A549 (cell line): ENCODE results near the gene KIF13A. TPM values are rescaled to one million over a fixed set of nuclear protein-coding genes. Genes with fewer than 3 reads are reported as not detected.

Experiments
- ATAC-seq, 2 experiments: fragments of 200-7000 bp in 1 of 2; fragments of >200 bp in 1 of 2; cut with Nextera tagmentation in 1 of 2; cut with Tn5 transposase in 1 of 2; 3 replicates each; pipeline versions ENCODE4 v1.8.0 to v1.9.1; 2018 to 2020; ENCODE audit warnings: mild to moderate bottlenecking in 1 of 2, moderate library complexity in 1 of 2
- CTCF ChIA-PET: fragments of 300-600 bp; sonication (Branson Sonifier 250); formaldehyde crosslinking; extraction: SDS; loops from one replicate; lab custom pipeline; 2021; ENCODE audit warnings: antibody characterized with exemption, inconsistent platforms; lab: Yijun Ruan, JAX
- POLR2A ChIA-PET: fragments of 350-600 bp; formaldehyde crosslinking; extraction: SDS; loops from one replicate; lab custom pipeline; 2021; ENCODE audit warnings: antibody characterized with exemption, inconsistent platforms; lab: Yijun Ruan, JAX
- DNase-seq, 2 experiments: peaks; one replicate each; pipeline versions ENCODE4 v3.0.0 to v3.0.0-alpha.2; 2011 to 2016; ENCODE audit warnings: low read depth in 1 of 2, low spot score in 1 of 2
- FAIRE-seq: peaks from 2 replicates; lab custom pipeline; 2011; peaks lifted over from hg19 to GRCh38; lab: Jason Lieb, UNC
- H3K27ac ChIP-seq, 2 experiments: fragments of >200 bp; sonication (Bioruptor Twin); formaldehyde crosslinking; 3 replicates each; pipeline ENCODE4 v1.5.1; 2016 to 2017
- H3K4me1 ChIP-seq: fragments of >200 bp; sonication (Bioruptor Twin); formaldehyde crosslinking; 3 replicates; pipeline ENCODE4 v1.6.1; 2016
- H3K4me2 ChIP-seq: fragments of >200 bp; sonication (Bioruptor Twin); formaldehyde crosslinking; 3 replicates; pipeline ENCODE4 v1.6.1; 2016
- H3K4me3 ChIP-seq: fragments of >200 bp; sonication (Bioruptor Twin); formaldehyde crosslinking; 3 replicates; pipeline ENCODE4 v1.5.1; 2016
- H3K9me3 ChIP-seq: fragments of >200 bp; sonication (Bioruptor Twin); formaldehyde crosslinking; 3 replicates; pipeline ENCODE4 v1.6.1; 2016
- ATOH8 ChIP-seq: fragments of 250-450 bp; sonication (Bioruptor Pico); IDR thresholded peaks from 2 replicates; pipeline ENCODE4 v1.5.0; 2020; ENCODE audit warnings: low read depth, mild to moderate bottlenecking, moderate library complexity
- CBX8 ChIP-seq: fragments of 200-600 bp; sonication (generic); IDR thresholded peaks from 2 replicates; pipeline ENCODE4 v1.6.1; 2016
- CHD4 ChIP-seq: fragments of 200-600 bp; sonication (generic); IDR thresholded peaks from 2 replicates; pipeline ENCODE4 v1.6.1; 2016; ENCODE audit warnings: antibody characterized with exemption, mild to moderate bottlenecking, borderline replicate concordance
- E2F6 ChIP-seq: IDR thresholded peaks from 2 replicates; pipeline ENCODE4 v1.6.1; 2012; ENCODE audit warnings: low read depth, borderline replicate concordance
- ELK1 ChIP-seq: fragments of 150-350 bp; IDR thresholded peaks from 2 replicates; pipeline ENCODE4 v1.6.1; 2014; ENCODE audit warnings: low read depth, mild to moderate bottlenecking, low read length
- ESRRA ChIP-seq: fragments of 150-350 bp; IDR thresholded peaks from 2 replicates; pipeline ENCODE4 v1.6.1; 2014; ENCODE audit warnings: mild to moderate bottlenecking, low read length, borderline replicate concordance
- FOSL2 ChIP-seq, 2 experiments: fragments of 450-650 bp in 1 of 2; fragments of >200 bp in 1 of 2; sonication (Bioruptor Twin) in 1 of 2; formaldehyde crosslinking; IDR thresholded peaks; 2 replicates each; pipeline versions ENCODE4 v1.5.0 to v1.6.1; 2016 to 2020; ENCODE audit warnings: mild to moderate bottlenecking in 1 of 2, moderate library complexity in 1 of 2
- GATA3 ChIP-seq: IDR thresholded peaks from 2 replicates; pipeline ENCODE4 v1.6.1; 2012; ENCODE audit warnings: borderline replicate concordance
- HES2 ChIP-seq: fragments of >200 bp; sonication (Bioruptor Twin); formaldehyde crosslinking; IDR thresholded peaks from 2 replicates; pipeline ENCODE4 v1.6.1; 2016
- HEYL ChIP-seq: fragments of 250-450 bp; sonication (Bioruptor Pico); IDR thresholded peaks from 2 replicates; pipeline ENCODE4 v1.8.0; 2021; ENCODE audit warnings: mild to moderate bottlenecking, moderate library complexity
- HMGXB4 ChIP-seq: fragments of 250-450 bp; sonication (Bioruptor Pico); IDR thresholded peaks from 2 replicates; pipeline ENCODE4 v1.5.0; 2021; ENCODE audit warnings: mild to moderate bottlenecking, moderate library complexity, borderline replicate concordance
- KDM1A ChIP-seq: fragments of 200-600 bp; sonication (generic); IDR thresholded peaks from 2 replicates; pipeline ENCODE4 v1.6.1; 2016; ENCODE audit warnings: low read depth, mild to moderate bottlenecking
- MAFK ChIP-seq: fragments of 450-650 bp; IDR thresholded peaks from 2 replicates; pipeline ENCODE4 v1.6.1; 2014; ENCODE audit not compliant: partially characterized antibody
- MYC ChIP-seq: IDR thresholded peaks from 2 replicates; pipeline ENCODE4 v1.6.1; 2012; ENCODE audit warnings: mild to moderate bottlenecking, inconsistent platforms, low read length, improper control_type of control experiment, borderline replicate concordance
- NFE2L2 ChIP-seq: fragments of 150-350 bp; conservative IDR thresholded peaks from 2 replicates; pipeline ENCODE4 v1.6.1; 2014; ENCODE audit warnings: low read length
- NPAS2 ChIP-seq: fragments of 250-450 bp; sonication (Bioruptor Pico); IDR thresholded peaks from 2 replicates; pipeline ENCODE4 v1.8.0; 2022; ENCODE audit warnings: mild to moderate bottlenecking, moderate library complexity, borderline replicate concordance
- PBX3 ChIP-seq: IDR thresholded peaks from 2 replicates; pipeline ENCODE4 v1.6.1; 2012
- RCOR1 ChIP-seq: fragments of 150-350 bp; IDR thresholded peaks from 2 replicates; pipeline ENCODE4 v1.6.1; 2014; ENCODE audit warnings: antibody characterized with exemption, low read length, low read depth
- RFX5 ChIP-seq: fragments of 450-650 bp; IDR thresholded peaks from 2 replicates; pipeline ENCODE4 v1.7.1; 2014; ENCODE audit warnings: antibody characterized with exemption, mild to moderate bottlenecking, moderate library complexity
- RNF2 ChIP-seq: fragments of 200-600 bp; sonication (generic); IDR thresholded peaks from 2 replicates; pipeline ENCODE4 v1.6.1; 2016; ENCODE audit warnings: low read depth, mild to moderate bottlenecking, antibody characterized with exemption, moderate library complexity, borderline replicate concordance
- SREBF2 ChIP-seq: fragments of 450-650 bp; IDR thresholded peaks from 2 replicates; pipeline ENCODE4 v1.6.1; 2014; ENCODE audit warnings: mild to moderate bottlenecking, moderate library complexity
- TP53 ChIP-seq: fragments of 250-450 bp; sonication (Bioruptor Pico); IDR thresholded peaks from 2 replicates; pipeline ENCODE4 v1.5.0; 2021; ENCODE audit warnings: mild to moderate bottlenecking, moderate library complexity
- ZNF302 ChIP-seq: fragments of 250-450 bp; sonication (Bioruptor Pico); IDR thresholded peaks from 2 replicates; pipeline ENCODE4 v1.9.0; 2021; ENCODE audit warnings: inconsistent platforms, mild to moderate bottlenecking, moderate library complexity
- WGBS: methylation state at CpG from one replicate; pipeline ENCODE4 v1.1.6; 2017; ENCODE audit errors: missing lambda C conversion rate; 5-methylcytosine and 5-hydroxymethylcytosine counted together
- polyA plus RNA-seq, 4 experiments: library from polyadenylated mRNA; depleted of rRNA in 3 of 4; stranded (reverse); fragments of >200 nt; fragmentation: RNase III in 1 of 4; extraction: RNeasy Plus Mini Kit Qiagen cat#74134 plus additional on column Dnase treatment in 1 of 4; gene quantifications; 2 replicates in 3 of 4; 3 replicates in 1 of 4; pipeline ENCODE4 v1.2.3, GENCODE V29; 2011 to 2017

The KIF13A gene
- polyA plus RNA-seq, 2 of the 4 experiments (the other 2 are of a cell fraction) = 30.2 to 39.4 TPM

- H3K4me2 ChIP-seq = no peak overlapping the region
- POLR2A ChIA-PET = no interaction called here
- peaks cover 32% of the 10 kb centered on the region for H3K4me1 ChIP-seq
- no peak overlapping the region for H3K4me3 ChIP-seq
- CTCF ChIA-PET = interaction anchor here (1.3 to 1.5 kb wide), 2 partner anchors 20 to 270 kb away, joined by 3 to 5 read pairs; no protein-coding TSS in a partner anchor
- no peak overlapping the region for H3K27ac ChIP-seq
- no peak for ATAC-seq
- WGBS = 91% methylated on average over 2 of the region's 2 CpGs
- FAIRE-seq = no peak
- DNase-seq = no peak
- TF ChIP-seq RCOR1 (no peak), NFE2L2 (no peak), CHD4 (no peak), ESRRA (no peak), MYC (no peak), E2F6 (no peak), RFX5 (no peak)
- H3K9me3 ChIP-seq = no peaks in the 10 kb centered on the region
These were observed 133.9 kb downstream of the KIF13A start for GRCh38 chr6:17853533-17853932.

- DNase-seq = no peak
- 74% methylated on average over 4 of the region's 4 CpGs for WGBS
These were observed 135.7 kb downstream of the KIF13A start for GRCh38 chr6:17851720-17852161.

More at GRCh38 chr6:17851720-17852161, 135.7 kb downstream of the KIF13A start:
- peak in 1 of 2 experiments; percentile 23; a peak in 1 of 6 replicates for ATAC-seq
- Histone ChIP-seq H3K9me3 (no peaks in the 10 kb centered on the region), H3K4me1 (peaks cover 30% of the 10 kb centered on the region), H3K27ac (peak overlapping the region in 1 of 2 experiments; percentile 64; a peak in 3 of 6 replicates)
- CTCF ChIA-PET = no interaction called here
- TF ChIP-seq HEYL (CRISPR knock-in tag) (no peak), KDM1A (no peak), ATOH8 (CRISPR knock-in tag) (no peak), GATA3 (no peak), ESRRA (no peak), PBX3 (no peak), HES2 (no peak), MAFK (no peak), ZNF302 (no peak), FOSL2 (IDR thresholded peaks at IDR 0.05) (no peak), FOSL2 (CRISPR knock-in tag; IDR thresholded peaks at IDR 0.05) (no peak), RNF2 (no peak), CBX8 (no peak), SREBF2 (no peak), ELK1 (no peak), NPAS2 (CRISPR knock-in tag) (no peak), HMGXB4 (CRISPR knock-in tag) (no peak), TP53 (no peak)
- TF ChIP-seq, all 56 proteins: peak for 0
- H3K4me3 ChIP-seq = no peak overlapping the region
- H3K4me2 ChIP-seq = peak overlapping the region; percentile 54
- FAIRE-seq = no peak
- POLR2A ChIA-PET = no interaction called here
